Smooth muscle cell (in vitro differentiated cells): ENCODE measurements around the gene WHAMM. TPM values are rescaled to one million over a fixed set of nuclear protein-coding genes. Genes with fewer than 3 reads are reported as not detected.

Experiments used
- DNase-seq: peaks from one replicate; lab custom pipeline; 2025; ENCODE audit not compliant: unreplicated experiment; lab: John Stamatoyannopoulos, UW
- H2AFZ ChIP-seq: fragments of 200-600 bp; sonication (generic); 2 replicates; pipeline ENCODE4 v1.6.0; 2016; ENCODE audit warnings: antibody characterized with exemption, low read depth, mild to moderate bottlenecking
- H3F3A ChIP-seq: fragments of 200-600 bp; sonication (generic); 2 replicates; pipeline ENCODE4 v1.6.0; 2017; ENCODE audit warnings: antibody characterized with exemption, low read depth
- H3K27ac ChIP-seq: fragments of 200-600 bp; sonication (generic); 2 replicates; pipeline ENCODE4 v1.5.1; 2016; ENCODE audit warnings: low read depth, mild to moderate bottlenecking
- H3K27me3 ChIP-seq: fragments of 200-600 bp; sonication (generic); 2 replicates; pipeline ENCODE4 v1.6.1; 2016; ENCODE audit warnings: low read depth, mild to moderate bottlenecking
- H3K36me3 ChIP-seq: fragments of 200-600 bp; sonication (generic); 2 replicates; pipeline ENCODE4 v1.5.1; 2016; ENCODE audit warnings: low read depth
- H3K4me1 ChIP-seq: fragments of 200-600 bp; sonication (generic); 2 replicates; pipeline ENCODE4 v1.5.1; 2016; ENCODE audit warnings: low read depth
- H3K4me2 ChIP-seq: fragments of 200-600 bp; sonication (generic); 2 replicates; pipeline ENCODE4 v1.6.0; 2016; ENCODE audit warnings: mild to moderate bottlenecking
- H3K4me3 ChIP-seq: fragments of 200-600 bp; sonication (generic); 2 replicates; pipeline ENCODE4 v1.5.1; 2016; ENCODE audit warnings: mild to moderate bottlenecking
- H3K79me2 ChIP-seq: fragments of 200-600 bp; sonication (generic); 2 replicates; pipeline ENCODE4 v1.6.0; 2016; ENCODE audit warnings: low read depth, mild to moderate bottlenecking
- H3K9ac ChIP-seq: fragments of 200-600 bp; sonication (generic); 2 replicates; pipeline ENCODE4 v1.6.0; 2016; ENCODE audit warnings: low read depth
- H3K9me3 ChIP-seq: fragments of 200-600 bp; sonication (generic); replicated peaks from 2 replicates; pipeline ENCODE4 v1.5.1; 2016; ENCODE audit warnings: low read depth
- H4K20me1 ChIP-seq: fragments of 200-600 bp; sonication (generic); 2 replicates; pipeline ENCODE4 v1.6.0; 2016; ENCODE audit warnings: low read depth
- CTCF ChIP-seq: fragments of 200-600 bp; sonication (generic); IDR thresholded peaks from 2 replicates; pipeline ENCODE4 v1.5.1; 2017; ENCODE audit warnings: borderline replicate concordance, mild to moderate bottlenecking, antibody characterized with exemption; ENCODE audit not compliant: insufficient read depth, poor library complexity, severe bottlenecking
- WGBS: methylation state at CpG from one replicate; pipeline ENCODE4 v1.1.7; 2016; ENCODE audit warnings: low lambda C conversion rate; 5-methylcytosine and 5-hydroxymethylcytosine counted together
- polyA plus RNA-seq: library from polyadenylated mRNA; unstranded; fragments of >200 nt; fragmentation: Nextera tagmentation; extraction: Ambion mirVana; gene quantifications from 2 replicates; pipeline ENCODE4 v1.2.1, GENCODE V29; 2016
- total RNA-seq: library from RNA; depleted of rRNA; stranded (reverse); fragments of >200 nt; gene quantifications from 2 replicates; pipeline ENCODE4 v1.2.3, GENCODE V29; 2014

WHAMM gene
- total and polyA plus RNA-seq, 2 experiments from 2014 or later: 2.2 to 4.1 TPM

- H3K36me3 ChIP-seq: no peaks in the 10 kb centered on the region
- H4K20me1 ChIP-seq: no peaks in the 10 kb centered on the region
- 91% methylated on average over 1 of the region's 1 CpG for WGBS
- H3K27ac ChIP-seq: no peak overlapping the region
- no peaks in the 10 kb centered on the region for H3K4me1 ChIP-seq
- no peak for TF ChIP-seq CTCF
- H3K9ac ChIP-seq: no peak overlapping the region
- no peaks in the 10 kb centered on the region for H3K27me3 ChIP-seq
- no peaks in the 10 kb centered on the region for H3F3A ChIP-seq
- no peak overlapping the region for H2AFZ ChIP-seq
- no peak overlapping the region for H3K4me2 ChIP-seq
- DNase-seq: no peak
- no peaks in the 10 kb centered on the region for H3K79me2 ChIP-seq
- no peaks in the 10 kb centered on the region for H3K9me3 ChIP-seq
- no peak overlapping the region for H3K4me3 ChIP-seq
These were observed 64.8 kb downstream of the WHAMM start for GRCh38 chr15:82874267-82874666.

- DNase-seq: no peak
- 95% methylated on average over 10 of the region's 10 CpGs for WGBS
- Histone ChIP-seq H3K9ac (no peak overlapping the region), H2AFZ (no peak overlapping the region), H3K27ac (no peak overlapping the region), H3K4me1 (no peaks in the 10 kb centered on the region), H3K9me3 (no peaks in the 10 kb centered on the region), H3K4me3 (no peak overlapping the region), H3K36me3 (no peaks in the 10 kb centered on the region), H4K20me1 (no peaks in the 10 kb centered on the region), H3F3A (no peaks in the 10 kb centered on the region), H3K4me2 (no peak overlapping the region), H3K27me3 (no peaks in the 10 kb centered on the region), H3K79me2 (no peaks in the 10 kb centered on the region)
- TF ChIP-seq CTCF: no peak
These were observed 65.5 kb downstream of the WHAMM start for GRCh38 chr15:82874961-82875360.

GRCh38 chr15:82875411-82876003, 66.1 kb downstream of the WHAMM start:
- DNase-seq: no peak
- Histone ChIP-seq H4K20me1 (no peaks in the 10 kb centered on the region), H3K27ac (no peak overlapping the region), H2AFZ (no peak overlapping the region), H3K4me3 (no peak overlapping the region), H3K36me3 (no peaks in the 10 kb centered on the region), H3F3A (no peaks in the 10 kb centered on the region), H3K4me2 (no peak overlapping the region), H3K9ac (no peak overlapping the region), H3K4me1 (no peaks in the 10 kb centered on the region), H3K27me3 (no peaks in the 10 kb centered on the region), H3K79me2 (no peaks in the 10 kb centered on the region), H3K9me3 (no peaks in the 10 kb centered on the region)
- no peak for TF ChIP-seq CTCF
- 35% methylated on average over 7 of the region's 7 CpGs for WGBS

- H3K4me3 ChIP-seq: no peak overlapping the region
These were observed 68.4 kb downstream of the WHAMM start for GRCh38 chr15:82877825-82878224.

More at GRCh38 chr15:82877825-82878224, 68.4 kb downstream of the WHAMM start:
- no peak overlapping the region for H3K4me2 ChIP-seq
- no peak overlapping the region for H3K27ac ChIP-seq
- H3K36me3 ChIP-seq: no peaks in the 10 kb centered on the region
- no peaks in the 10 kb centered on the region for H3K79me2 ChIP-seq
- no peaks in the 10 kb centered on the region for H3F3A ChIP-seq
- no peak overlapping the region for H3K9ac ChIP-seq
- DNase-seq: no peak
- H3K27me3 ChIP-seq: no peaks in the 10 kb centered on the region
- H3K9me3 ChIP-seq: no peaks in the 10 kb centered on the region
- TF ChIP-seq CTCF: no peak
- H2AFZ ChIP-seq: no peak overlapping the region
- no peaks in the 10 kb centered on the region for H3K4me1 ChIP-seq
- 89% methylated on average over 2 of the region's 2 CpGs for WGBS
- H4K20me1 ChIP-seq: no peaks in the 10 kb centered on the region
